ENCODE results near the gene LMBR1. TPM values are rescaled to one million over a fixed set of nuclear protein-coding genes. Genes with fewer than 3 reads are reported as not detected.

LMBR1 gene
- total and polyA plus RNA-seq, 2 experiments from 2014 or later: 37.2 to 53.1 TPM

DNA sequence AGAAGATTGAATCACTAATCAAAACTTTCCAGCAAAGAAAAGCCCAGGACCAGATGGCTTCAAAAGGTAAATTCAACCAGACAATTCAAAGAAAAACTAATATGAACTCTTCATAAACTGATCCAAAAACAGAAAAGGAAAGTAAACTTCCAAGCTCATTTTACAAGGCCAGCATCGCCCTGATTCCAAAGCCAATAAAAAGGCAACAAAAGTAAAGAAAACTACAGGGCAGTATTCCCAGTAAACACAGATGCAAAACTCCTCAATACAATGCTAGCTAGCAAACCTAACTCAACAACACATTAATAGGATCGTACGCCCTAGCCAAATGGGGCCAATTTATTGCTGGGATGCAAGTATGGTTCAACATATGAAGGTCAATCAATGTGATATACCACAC, 199.4 kb downstream of the LMBR1 start:
- no peaks in the 10 kb centered on the region for H3K4me1 ChIP-seq (ENCODE audit: insufficient read depth)
- no peaks in the 10 kb centered on the region for H4K20me1 ChIP-seq (ENCODE audit: insufficient read depth, poor library complexity, severe bottlenecking)
- no peak for DNase-seq (ENCODE audit: low spot score)
- H3K4me2 ChIP-seq: no peak overlapping the region
- H2AFZ ChIP-seq: no peak overlapping the region
- no peaks in the 10 kb centered on the region for H3K36me3 ChIP-seq (replicated peaks; ENCODE audit: insufficient read depth, low read depth)
- no peaks in the 10 kb centered on the region for H3K27me3 ChIP-seq
- no peaks in the 10 kb centered on the region for H3K9me3 ChIP-seq (ENCODE audit: low read depth)
- H3K9me2 ChIP-seq (replicated peaks; ENCODE audit: insufficient read depth): no peaks in the 10 kb centered on the region
- 93% methylated on average over 3 of the region's 3 CpGs for WGBS (ENCODE audit: low lambda C conversion rate, missing lambda C conversion rate)
- no peak overlapping the region for H3K27ac ChIP-seq
- H3K79me2 ChIP-seq: no peaks in the 10 kb centered on the region
- no peak overlapping the region for H3K4me3 ChIP-seq
- TF ChIP-seq EZH2 (IDR thresholded peaks at IDR 0.05; ENCODE audit: borderline replicate concordance): no peak
- no peak for TF ChIP-seq CTCF (IDR thresholded peaks at IDR 0.05; ENCODE audit: poor library complexity)
- TF ChIP-seq EZH2phosphoT487 (IDR thresholded peaks at IDR 0.05; ENCODE audit: low read depth, severe bottlenecking, unreplicated experiment): no peak

- Histone ChIP-seq H2AFZ (no peak overlapping the region), H4K20me1 (ENCODE audit: insufficient read depth, poor library complexity, severe bottlenecking) (no peaks in the 10 kb centered on the region), H3K36me3 (replicated peaks; ENCODE audit: insufficient read depth, low read depth) (no peaks in the 10 kb centered on the region), H3K4me3 (no peak overlapping the region), H3K4me2 (no peak overlapping the region), H3K27me3 (no peaks in the 10 kb centered on the region), H3K27ac (no peak overlapping the region), H3K9me3 (ENCODE audit: low read depth) (no peaks in the 10 kb centered on the region), H3K79me2 (no peaks in the 10 kb centered on the region), H3K9me2 (replicated peaks; ENCODE audit: insufficient read depth) (no peaks in the 10 kb centered on the region), H3K4me1 (ENCODE audit: insufficient read depth) (no peaks in the 10 kb centered on the region)
- TF ChIP-seq CTCF (IDR thresholded peaks at IDR 0.05; ENCODE audit: poor library complexity): no peak
- no peak for TF ChIP-seq EZH2 (IDR thresholded peaks at IDR 0.05; ENCODE audit: borderline replicate concordance)
- TF ChIP-seq EZH2phosphoT487 (IDR thresholded peaks at IDR 0.05; ENCODE audit: low read depth, severe bottlenecking, unreplicated experiment): no peak
- 93% methylated on average over 1 of the region's 1 CpG for WGBS (ENCODE audit: low lambda C conversion rate, missing lambda C conversion rate)
- no peak for DNase-seq (ENCODE audit: low spot score)
Observed at GRCh38 chr7:156692849-156693248, 200.1 kb downstream of the LMBR1 start.

- DNase-seq (ENCODE audit: low spot score): no peak
- Histone ChIP-seq H3K27me3 (no peaks in the 10 kb centered on the region), H3K9me2 (replicated peaks; ENCODE audit: insufficient read depth) (no peaks in the 10 kb centered on the region), H3K79me2 (no peaks in the 10 kb centered on the region), H3K4me1 (ENCODE audit: insufficient read depth) (no peaks in the 10 kb centered on the region), H3K4me3 (no peak overlapping the region), H3K36me3 (replicated peaks; ENCODE audit: insufficient read depth, low read depth) (no peaks in the 10 kb centered on the region), H2AFZ (no peak overlapping the region), H3K4me2 (no peak overlapping the region), H3K27ac (no peak overlapping the region), H3K9me3 (ENCODE audit: low read depth) (no peaks in the 10 kb centered on the region), H4K20me1 (ENCODE audit: insufficient read depth, poor library complexity, severe bottlenecking) (no peaks in the 10 kb centered on the region)
- TF ChIP-seq CTCF (IDR thresholded peaks at IDR 0.05; ENCODE audit: poor library complexity) (no peak), EZH2phosphoT487 (IDR thresholded peaks at IDR 0.05; ENCODE audit: low read depth, severe bottlenecking, unreplicated experiment) (no peak), EZH2 (IDR thresholded peaks at IDR 0.05; ENCODE audit: borderline replicate concordance) (no peak)
- 97% methylated on average over 5 of the region's 5 CpGs for WGBS (ENCODE audit: low lambda C conversion rate, missing lambda C conversion rate)
Observed at GRCh38 chr7:156691764-156692163, 201.2 kb downstream of the LMBR1 start.

GRCh38 chr7:156684661-156685060, 208.3 kb downstream of the LMBR1 start:
- no peaks in the 10 kb centered on the region for H4K20me1 ChIP-seq (ENCODE audit: insufficient read depth, poor library complexity, severe bottlenecking)
- no peak for DNase-seq (ENCODE audit: low spot score)
- WGBS (ENCODE audit: low lambda C conversion rate, missing lambda C conversion rate): 90% methylated on average over 4 of the region's 4 CpGs
- no peaks in the 10 kb centered on the region for H3K36me3 ChIP-seq (replicated peaks; ENCODE audit: insufficient read depth, low read depth)
- H3K27me3 ChIP-seq: no peaks in the 10 kb centered on the region
- H3K9me2 ChIP-seq (replicated peaks; ENCODE audit: insufficient read depth): no peaks in the 10 kb centered on the region
- H3K27ac ChIP-seq: no peak overlapping the region
- H3K79me2 ChIP-seq: no peaks in the 10 kb centered on the region
- H3K4me2 ChIP-seq: no peak overlapping the region
- H3K4me3 ChIP-seq: no peak overlapping the region
- no peak overlapping the region for H2AFZ ChIP-seq
- no peaks in the 10 kb centered on the region for H3K9me3 ChIP-seq (ENCODE audit: low read depth)
- TF ChIP-seq EZH2phosphoT487 (IDR thresholded peaks at IDR 0.05; ENCODE audit: low read depth, severe bottlenecking, unreplicated experiment) (no peak), CTCF (IDR thresholded peaks at IDR 0.05; ENCODE audit: poor library complexity) (no peak), EZH2 (IDR thresholded peaks at IDR 0.05; ENCODE audit: borderline replicate concordance) (no peak)
- H3K4me1 ChIP-seq (ENCODE audit: insufficient read depth): no peaks in the 10 kb centered on the region
